Bronchial epithelial cell (primary cell): ENCODE measurements around the gene AFF3. TPM values are rescaled to one million over a fixed set of nuclear protein-coding genes. Genes with fewer than 3 reads are reported as not detected.
"Not testable (repeated sequence)": the region's sequence is repeated elsewhere in the genome, so short reads cannot be mapped to it uniquely, and the experiment has no call there.

Experiments used
- DNase-seq: peaks from one replicate; pipeline ENCODE4 v3.0.0-alpha.2; 2010; ENCODE audit warnings: low read depth
- FAIRE-seq: peaks from 2 replicates; lab custom pipeline; 2011; peaks lifted over from hg19 to GRCh38; lab: Jason Lieb, UNC
- H3K27me3 ChIP-seq: 2 replicates; pipeline ENCODE4 v1.5.1; 2011; ENCODE audit warnings: low read length; ENCODE audit not compliant: control insufficient read depth, insufficient read depth
- H3K36me3 ChIP-seq: 2 replicates; pipeline ENCODE4 v1.5.1; 2011; ENCODE audit warnings: low read length; ENCODE audit not compliant: control insufficient read depth, insufficient read depth
- H3K4me3 ChIP-seq: 2 replicates; pipeline ENCODE4 v1.5.1; 2011; ENCODE audit warnings: mild to moderate bottlenecking, low read depth, low read length, control low read depth
- total RNA-seq: library from RNA; depleted of rRNA; stranded (reverse); fragments of >200 nt; gene quantifications from 2 replicates; pipeline ENCODE4 v1.2.1, GENCODE V29; 2014
- TF ChIP-seq, protein P1 (sequence below): IDR thresholded peaks from 2 replicates; pipeline ENCODE4 v1.5.1; 2011; ENCODE audit warnings: mild to moderate bottlenecking, moderate library complexity, low read length, control low read depth, inconsistent platforms; ENCODE audit not compliant: insufficient read depth, severe bottlenecking

The AFF3 gene
- total RNA-seq, 1 donor from 2014 or later, result not detected

DNA sequence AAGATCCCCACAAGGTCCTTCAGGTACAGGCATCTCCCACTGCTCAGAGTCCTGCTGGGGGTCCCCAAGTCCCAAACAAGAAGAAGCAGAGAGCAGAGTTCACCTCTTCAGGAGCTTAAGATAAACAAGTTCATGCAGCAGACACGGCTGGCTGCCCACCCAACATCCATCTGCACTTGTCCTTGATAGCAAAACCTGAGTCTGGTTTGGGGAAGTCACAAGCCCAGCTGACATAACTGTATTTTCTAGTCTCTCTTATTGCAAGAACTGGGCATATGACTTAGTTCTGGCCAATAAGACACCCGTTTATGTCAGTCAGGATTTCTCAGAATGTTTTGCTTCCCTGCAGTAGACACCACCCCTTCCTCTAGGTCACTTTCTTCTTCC lies 31.8 kb downstream of the AFF3 start:
- no peak for FAIRE-seq
- DNase-seq, result no peak
- no peak overlapping the region for H3K4me3 ChIP-seq
- H3K36me3 ChIP-seq, result no peaks in the 10 kb centered on the region
- TF ChIP-seq, protein P1, sequence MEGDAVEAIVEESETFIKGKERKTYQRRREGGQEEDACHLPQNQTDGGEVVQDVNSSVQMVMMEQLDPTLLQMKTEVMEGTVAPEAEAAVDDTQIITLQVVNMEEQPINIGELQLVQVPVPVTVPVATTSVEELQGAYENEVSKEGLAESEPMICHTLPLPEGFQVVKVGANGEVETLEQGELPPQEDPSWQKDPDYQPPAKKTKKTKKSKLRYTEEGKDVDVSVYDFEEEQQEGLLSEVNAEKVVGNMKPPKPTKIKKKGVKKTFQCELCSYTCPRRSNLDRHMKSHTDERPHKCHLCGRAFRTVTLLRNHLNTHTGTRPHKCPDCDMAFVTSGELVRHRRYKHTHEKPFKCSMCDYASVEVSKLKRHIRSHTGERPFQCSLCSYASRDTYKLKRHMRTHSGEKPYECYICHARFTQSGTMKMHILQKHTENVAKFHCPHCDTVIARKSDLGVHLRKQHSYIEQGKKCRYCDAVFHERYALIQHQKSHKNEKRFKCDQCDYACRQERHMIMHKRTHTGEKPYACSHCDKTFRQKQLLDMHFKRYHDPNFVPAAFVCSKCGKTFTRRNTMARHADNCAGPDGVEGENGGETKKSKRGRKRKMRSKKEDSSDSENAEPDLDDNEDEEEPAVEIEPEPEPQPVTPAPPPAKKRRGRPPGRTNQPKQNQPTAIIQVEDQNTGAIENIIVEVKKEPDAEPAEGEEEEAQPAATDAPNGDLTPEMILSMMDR, result no peak
- peaks cover 17% of the 10 kb centered on the region for H3K27me3 ChIP-seq

DNA sequence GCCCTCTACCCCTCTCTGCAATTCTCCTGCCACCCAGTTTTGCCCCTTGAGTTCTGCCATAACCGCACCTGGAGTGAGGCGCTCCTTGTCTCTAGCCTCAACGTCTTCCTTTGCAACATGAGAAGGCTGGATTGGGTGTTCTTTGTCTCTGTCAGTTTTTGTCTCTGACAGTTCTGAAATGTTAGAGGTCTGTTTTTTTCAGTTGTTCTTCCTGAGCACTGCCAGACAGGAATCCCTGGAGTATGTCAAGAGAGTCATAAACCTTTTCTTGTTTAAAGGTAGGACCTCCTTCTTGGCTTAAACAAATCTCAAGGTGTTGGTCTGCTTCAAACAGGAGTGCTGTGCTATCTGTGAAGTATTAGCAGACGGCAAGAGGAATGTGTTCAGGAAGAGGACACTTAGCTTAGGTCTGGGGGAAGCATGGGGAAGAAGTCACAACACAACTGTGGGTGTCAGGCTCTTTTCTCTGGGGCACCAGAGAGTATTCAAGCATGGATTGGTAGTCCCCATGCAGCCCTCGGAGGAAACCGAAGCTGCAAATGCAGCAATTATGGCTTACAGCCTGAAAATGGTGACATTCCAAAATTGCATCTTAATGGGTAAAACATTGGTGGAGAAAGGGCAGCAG lies 32.3 kb downstream of the AFF3 start:
- Histone ChIP-seq H3K27me3 (peaks cover 22% of the 10 kb centered on the region), H3K4me3 (no peak overlapping the region), H3K36me3 (no peaks in the 10 kb centered on the region)
- DNase-seq (no peak), FAIRE-seq (no peak)
- TF ChIP-seq, protein P1, result no peak

DNA sequence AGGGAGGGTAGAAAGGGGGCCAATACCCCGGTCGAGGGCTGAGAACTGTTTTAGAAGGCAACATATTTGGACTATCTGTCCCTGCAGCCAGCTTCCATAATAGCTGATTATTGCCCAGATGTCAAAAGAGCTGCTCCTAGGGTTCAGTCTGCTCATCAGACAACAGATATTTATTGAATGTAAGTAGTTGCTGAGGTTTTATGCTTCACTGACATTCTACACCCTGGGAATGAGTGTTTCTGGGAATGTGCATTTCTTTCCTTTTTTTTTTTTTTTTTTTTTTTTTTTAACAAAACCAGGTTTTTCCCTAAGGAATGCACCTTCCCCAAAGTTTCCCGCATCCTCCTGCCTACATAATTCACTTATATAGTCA lies 33.8 kb downstream of the AFF3 start:
- DNase-seq, FAIRE-seq, H3K36me3 ChIP-seq, H3K4me3 ChIP-seq: not testable (repeated sequence)
- H3K27me3 ChIP-seq, result peaks cover 22% of the 10 kb centered on the region

DNA sequence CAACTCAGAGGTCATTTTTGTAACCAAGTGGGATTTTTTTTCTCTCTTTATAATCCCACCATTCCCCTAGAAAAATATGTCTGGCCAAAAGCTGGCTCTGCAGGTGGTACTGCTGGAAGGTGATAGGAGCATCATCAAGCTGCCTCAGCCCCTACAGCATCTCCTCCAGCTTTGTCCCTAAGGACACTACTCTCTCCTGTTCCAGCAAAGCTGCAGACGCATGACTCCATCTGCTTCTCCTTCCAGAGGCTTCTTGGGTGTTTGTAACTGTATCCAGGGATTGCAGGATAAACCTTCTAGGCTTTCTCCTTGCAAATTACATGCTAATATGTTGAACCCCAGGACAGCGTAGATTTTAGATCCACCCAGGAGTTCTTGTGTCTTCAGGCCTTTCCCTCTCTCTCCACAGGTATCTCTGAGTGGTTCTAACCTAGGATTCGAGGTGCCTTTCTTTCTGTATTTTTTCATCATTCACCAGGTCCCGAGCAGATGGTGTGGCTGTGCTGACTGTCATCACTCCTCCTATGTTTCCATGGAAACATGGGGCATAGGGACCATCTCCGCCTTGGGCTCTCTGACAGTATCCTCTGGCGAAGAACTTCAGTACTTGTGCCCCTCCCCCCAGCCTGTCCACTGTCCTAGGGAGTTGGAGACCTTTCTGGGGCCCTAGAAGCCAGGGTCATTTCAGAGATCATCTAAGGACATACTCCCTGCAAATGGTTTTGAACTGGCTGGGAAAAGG lies 34.3 kb downstream of the AFF3 start:
- TF ChIP-seq, protein P1, result no peak
- H3K36me3 ChIP-seq, result no peaks in the 10 kb centered on the region
- FAIRE-seq, result no peak
- H3K27me3 ChIP-seq, result peaks cover 22% of the 10 kb centered on the region
- no peak overlapping the region for H3K4me3 ChIP-seq
- no peak for DNase-seq

DNA sequence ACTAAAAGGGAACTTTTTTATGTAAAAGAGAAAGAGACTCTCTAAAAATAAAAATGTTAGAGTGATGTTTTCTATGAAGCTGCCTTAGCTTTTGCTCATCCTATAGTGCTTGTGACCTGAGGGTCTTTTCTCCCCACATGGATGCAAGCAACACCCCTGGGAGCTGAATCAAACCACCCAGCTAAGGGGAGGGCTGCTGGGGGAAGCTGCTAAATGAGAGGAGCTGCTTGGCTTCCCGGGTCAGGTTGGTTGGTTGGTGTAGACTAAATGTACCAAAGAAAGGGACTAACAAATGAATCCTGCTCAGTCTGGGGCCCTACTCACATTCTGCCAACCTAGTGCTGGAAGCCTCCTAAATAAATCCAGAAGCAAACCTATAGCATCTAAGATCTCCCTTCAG lies 35.0 kb downstream of the AFF3 start:
- no peak for FAIRE-seq
- Histone ChIP-seq H3K27me3 (peaks cover 22% of the 10 kb centered on the region), H3K36me3 (no peaks in the 10 kb centered on the region), H3K4me3 (no peak overlapping the region)
- TF ChIP-seq, protein P1, result no peak
- no peak for DNase-seq

DNA sequence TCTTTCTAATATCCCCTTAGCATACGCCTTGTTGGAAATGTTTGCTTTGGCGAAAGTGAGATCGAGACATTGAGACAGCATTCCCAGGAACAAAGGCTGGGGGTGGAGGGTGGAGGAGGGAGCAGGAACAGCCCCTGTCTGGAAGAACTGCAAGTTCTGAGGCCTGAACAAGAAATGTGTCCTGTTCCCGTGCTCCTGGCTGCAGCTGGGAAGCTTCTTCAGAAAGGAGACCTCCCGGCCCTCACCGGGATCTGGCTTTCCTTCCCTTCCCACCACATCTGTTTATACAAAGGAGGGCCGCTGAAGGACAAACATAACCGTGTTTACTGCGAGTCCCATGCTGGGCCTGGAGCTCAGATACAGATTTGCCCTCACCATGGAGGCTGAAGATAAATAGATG lies 35.9 kb downstream of the AFF3 start:
- TF ChIP-seq, protein P1, result no peak
- peaks cover 20% of the 10 kb centered on the region for H3K27me3 ChIP-seq
- no peak overlapping the region for H3K4me3 ChIP-seq
- no peak for FAIRE-seq
- H3K36me3 ChIP-seq, result no peaks in the 10 kb centered on the region
- no peak for DNase-seq
